IPS-15b (cell line): ENCODE measurements around the gene ACTRT2.

Source experiments
- H3K27me3 ChIP-seq: one replicate; pipeline ENCODE4 v1.6.1; 2013; ENCODE audit warnings: low read length; ENCODE audit not compliant: control insufficient read depth, insufficient read depth
- H3K36me3 ChIP-seq: one replicate; pipeline ENCODE4 v1.6.1; 2013; ENCODE audit warnings: low read length; ENCODE audit not compliant: control insufficient read depth, insufficient read depth
- H3K4me1 ChIP-seq: one replicate; pipeline ENCODE4 v1.6.1; 2013; ENCODE audit warnings: mild to moderate bottlenecking, low read length; ENCODE audit not compliant: control insufficient read depth, insufficient read depth
- H3K4me3 ChIP-seq: one replicate; pipeline ENCODE4 v1.5.1; 2013; ENCODE audit warnings: low read depth, low read length
- H3K9ac ChIP-seq: one replicate; pipeline ENCODE4 v1.6.1; 2013; ENCODE audit warnings: low read depth, mild to moderate bottlenecking, low read length
- H3K9me3 ChIP-seq: one replicate; pipeline ENCODE4 v1.6.1; 2013; ENCODE audit warnings: mild to moderate bottlenecking, low read length; ENCODE audit not compliant: control insufficient read depth, insufficient read depth

Gene ACTRT2

DNA sequence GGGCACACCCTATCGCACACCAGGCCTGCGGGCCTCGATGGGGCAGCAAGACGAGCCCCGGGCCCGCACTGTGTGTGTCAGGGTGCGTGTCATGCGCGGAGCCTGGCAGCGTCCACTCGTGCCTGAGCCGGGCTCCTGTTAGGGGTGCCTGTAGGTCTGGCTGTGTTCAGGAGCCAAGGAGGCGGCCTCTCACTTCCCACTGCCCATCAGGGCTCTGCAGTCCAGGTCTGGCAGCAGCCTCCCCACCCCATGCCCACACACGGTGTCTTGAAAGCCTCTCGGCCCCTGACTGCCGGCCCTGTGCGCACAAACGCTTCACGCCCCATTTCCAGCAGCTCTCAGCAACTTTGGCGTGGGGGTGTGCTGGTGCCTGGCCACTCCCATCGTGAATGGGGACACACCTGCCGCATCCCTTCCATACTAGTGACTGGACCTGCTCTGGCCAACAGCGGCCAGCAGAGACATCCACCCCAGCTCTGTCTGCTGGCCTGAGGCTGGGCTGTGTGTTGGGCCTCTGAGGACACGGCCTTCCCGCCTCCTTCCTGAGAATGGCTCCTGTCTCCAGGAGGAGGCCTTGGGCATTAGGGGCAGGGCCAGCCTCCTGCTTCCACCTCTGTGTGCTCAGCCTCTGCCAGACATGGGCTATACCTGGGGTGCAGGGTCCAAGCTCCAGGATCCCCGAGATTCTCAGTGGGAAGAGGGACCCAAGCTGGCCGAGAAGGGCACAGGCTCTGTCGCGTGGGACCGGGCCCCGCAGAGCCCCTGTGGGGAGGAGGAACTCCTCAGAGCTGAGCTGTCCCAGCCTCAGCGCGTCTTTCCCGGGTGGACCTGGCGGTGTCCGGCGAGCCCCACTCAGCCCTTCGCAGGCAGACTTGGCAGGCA, 41.8 kb upstream of the ACTRT2 start:
- H3K4me1 ChIP-seq, result no peaks in the 10 kb centered on the region
- H3K36me3 ChIP-seq, result no peaks in the 10 kb centered on the region
- H3K27me3 ChIP-seq, result no peaks in the 10 kb centered on the region
- H3K9me3 ChIP-seq, result no peaks in the 10 kb centered on the region
- no peak overlapping the region for H3K4me3 ChIP-seq
- no peak overlapping the region for H3K9ac ChIP-seq

DNA sequence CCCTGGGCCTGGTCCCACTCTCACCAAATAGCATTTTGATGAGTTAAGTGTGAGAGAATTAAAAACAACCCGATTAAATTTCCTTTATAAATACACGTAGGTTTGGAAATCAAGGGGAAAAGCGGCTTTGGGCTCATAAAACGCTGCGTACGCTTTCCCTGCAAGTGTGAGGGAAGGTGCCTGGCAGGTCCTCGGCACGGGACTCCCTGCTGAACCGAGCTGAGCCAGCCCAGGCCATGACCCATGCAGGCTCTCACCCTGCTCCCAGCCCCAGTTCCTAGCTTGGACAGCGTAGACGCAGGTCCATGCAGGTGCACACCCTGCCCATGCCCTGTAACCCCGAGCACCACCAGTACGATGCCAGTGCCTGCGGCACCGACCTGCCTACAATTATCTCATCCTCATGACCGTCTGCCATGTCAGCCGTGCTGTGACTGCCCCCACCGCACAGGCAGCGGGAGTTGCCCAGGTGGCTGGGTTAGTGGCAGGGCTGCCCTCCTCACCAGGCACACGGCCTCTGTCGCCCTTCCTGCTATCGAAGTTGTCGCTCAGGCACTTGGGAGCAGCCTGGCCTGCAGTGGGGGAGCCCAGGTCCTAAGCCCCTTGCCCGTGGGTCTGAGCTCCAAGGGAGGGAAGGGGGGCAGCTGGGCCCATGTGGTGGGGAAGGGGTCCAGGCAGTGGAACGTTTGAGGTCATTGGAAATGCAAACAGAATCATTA, 41.0 kb upstream of the ACTRT2 start:
- Histone ChIP-seq H3K9ac (no peak overlapping the region), H3K4me3 (no peak overlapping the region), H3K27me3 (no peaks in the 10 kb centered on the region), H3K36me3 (no peaks in the 10 kb centered on the region), H3K9me3 (no peaks in the 10 kb centered on the region), H3K4me1 (no peaks in the 10 kb centered on the region)

- Histone ChIP-seq H3K4me1 (no peaks in the 10 kb centered on the region), H3K9me3 (no peaks in the 10 kb centered on the region), H3K36me3 (no peaks in the 10 kb centered on the region), H3K9ac (no peak overlapping the region), H3K4me3 (no peak overlapping the region), H3K27me3 (no peaks in the 10 kb centered on the region)
Observed at GRCh38 chr1:2980849-2981248, 40.4 kb upstream of the ACTRT2 start.

GRCh38 chr1:2981388-2981787, 39.9 kb upstream of the ACTRT2 start:
- Histone ChIP-seq H3K36me3 (no peaks in the 10 kb centered on the region), H3K9ac (no peak overlapping the region), H3K4me1 (no peaks in the 10 kb centered on the region), H3K4me3 (no peak overlapping the region), H3K27me3 (no peaks in the 10 kb centered on the region), H3K9me3 (no peaks in the 10 kb centered on the region)

DNA sequence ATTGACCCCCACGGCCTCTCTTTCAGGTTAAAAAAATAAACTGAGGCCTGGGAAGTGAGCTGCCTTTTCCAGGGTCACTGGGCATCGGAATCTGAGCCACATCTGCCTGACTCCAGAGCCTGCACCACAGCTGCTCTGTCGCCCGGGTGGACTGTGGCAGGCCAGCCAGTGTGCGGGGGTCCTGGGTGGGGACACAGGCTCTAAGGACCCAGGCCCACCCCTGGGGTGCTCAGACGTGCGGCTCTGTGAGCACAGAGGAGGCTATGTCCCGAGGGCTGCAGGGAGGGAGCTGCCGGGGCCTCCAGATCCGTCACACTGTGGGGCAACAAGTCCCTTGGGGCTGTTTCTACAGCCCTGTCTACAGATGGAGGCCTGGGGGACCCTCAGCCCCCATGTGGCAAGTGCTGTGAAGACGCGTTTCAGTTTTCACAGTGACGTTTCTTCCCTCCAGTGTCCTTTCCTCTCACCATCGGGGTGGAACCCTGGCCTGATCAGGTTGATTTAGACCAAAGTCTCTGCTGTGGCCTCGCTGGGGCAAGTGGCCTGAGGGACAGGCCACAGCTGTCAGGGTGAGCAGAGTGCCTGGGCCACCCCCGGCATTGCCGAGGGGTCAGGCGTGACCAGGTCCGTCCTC, 39.2 kb upstream of the ACTRT2 start:
- H3K9ac ChIP-seq, result no peak overlapping the region
- H3K9me3 ChIP-seq, result no peaks in the 10 kb centered on the region
- no peaks in the 10 kb centered on the region for H3K27me3 ChIP-seq

DNA sequence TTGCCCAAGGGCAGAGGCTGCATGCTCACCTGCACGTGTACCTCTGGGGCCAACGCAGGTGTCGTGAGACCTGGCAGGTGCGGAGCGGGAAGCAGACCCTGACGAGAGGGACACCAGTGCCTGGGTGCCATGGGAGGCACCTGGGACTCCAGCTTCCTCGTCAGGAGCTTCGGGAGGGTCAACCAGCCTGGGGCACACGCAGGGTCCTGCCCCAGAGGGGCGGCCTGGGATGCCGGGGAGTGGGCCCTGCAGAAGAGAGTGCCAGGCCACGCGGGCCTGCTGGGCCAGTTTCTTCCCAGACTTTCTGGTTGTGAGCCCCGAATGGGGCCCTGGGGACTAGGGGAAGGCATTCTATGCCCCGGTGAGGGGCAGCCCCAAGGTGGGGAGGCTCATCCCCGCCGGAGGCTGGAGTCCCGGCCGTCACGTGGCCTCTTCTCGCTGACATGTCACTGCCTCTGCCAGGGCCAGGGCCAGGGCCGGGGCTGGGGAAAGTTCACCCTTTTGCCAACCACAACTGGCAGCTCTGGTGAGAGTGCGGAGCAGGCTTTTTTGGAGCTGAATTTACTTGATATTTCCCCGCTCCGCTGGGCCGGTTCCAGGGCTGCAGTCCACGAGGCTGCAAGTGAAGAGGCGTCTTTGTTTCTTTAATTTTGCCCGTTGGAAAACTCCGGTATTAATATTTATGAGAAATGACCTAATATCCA, 38.5 kb upstream of the ACTRT2 start:
- no peak overlapping the region for H3K9ac ChIP-seq
- no peaks in the 10 kb centered on the region for H3K4me1 ChIP-seq
- H3K36me3 ChIP-seq, result no peaks in the 10 kb centered on the region
- no peaks in the 10 kb centered on the region for H3K9me3 ChIP-seq
- H3K4me3 ChIP-seq, result no peak overlapping the region
- H3K27me3 ChIP-seq, result no peaks in the 10 kb centered on the region

More for the DNA sequence above, 39.2 kb upstream of the ACTRT2 start:
- H3K36me3 ChIP-seq, result no peaks in the 10 kb centered on the region
- no peaks in the 10 kb centered on the region for H3K4me1 ChIP-seq
- no peak overlapping the region for H3K4me3 ChIP-seq

GRCh38 chr1:2983319-2983705, 38.0 kb upstream of the ACTRT2 start:
- no peaks in the 10 kb centered on the region for H3K36me3 ChIP-seq
- no peak overlapping the region for H3K9ac ChIP-seq
- H3K27me3 ChIP-seq, result no peaks in the 10 kb centered on the region
- no peaks in the 10 kb centered on the region for H3K9me3 ChIP-seq
- no peak overlapping the region for H3K4me3 ChIP-seq
- no peaks in the 10 kb centered on the region for H3K4me1 ChIP-seq

DNA sequence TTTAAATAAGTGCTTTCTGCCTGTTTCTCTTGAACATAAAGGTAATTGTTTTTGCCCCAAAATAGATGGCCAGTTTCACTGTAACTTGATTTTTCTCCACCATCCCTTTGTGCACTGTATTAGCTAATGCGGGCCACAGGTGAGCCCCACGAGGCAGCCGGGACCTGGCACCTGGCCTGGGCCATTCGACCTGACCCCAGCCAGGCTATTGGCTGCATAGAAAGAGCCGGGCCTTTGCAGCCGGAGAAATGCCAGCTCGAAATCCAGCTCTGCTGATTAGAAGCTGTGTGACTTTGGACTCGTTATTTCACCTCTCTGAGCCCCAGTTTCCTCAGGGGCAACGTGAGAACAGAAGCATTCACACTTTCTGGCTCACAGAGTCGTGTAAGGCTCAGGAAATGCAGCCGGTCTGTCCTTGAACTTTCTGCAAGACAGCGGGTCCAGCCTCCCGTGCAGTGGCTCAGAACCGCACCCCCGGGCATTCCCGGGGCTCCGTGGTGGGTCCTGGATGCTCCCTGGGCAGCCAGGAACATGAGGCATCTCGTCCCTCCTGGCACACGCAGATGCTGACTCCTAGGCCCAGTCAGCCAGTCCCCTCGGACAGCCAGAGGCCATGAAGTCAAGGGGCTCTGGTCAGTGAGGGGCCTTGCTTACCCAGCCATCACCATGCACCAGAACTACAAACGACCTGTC, 37.4 kb upstream of the ACTRT2 start:
- Histone ChIP-seq H3K27me3 (no peaks in the 10 kb centered on the region), H3K4me3 (no peak overlapping the region), H3K9ac (no peak overlapping the region), H3K36me3 (no peaks in the 10 kb centered on the region), H3K9me3 (no peaks in the 10 kb centered on the region), H3K4me1 (no peaks in the 10 kb centered on the region)

DNA sequence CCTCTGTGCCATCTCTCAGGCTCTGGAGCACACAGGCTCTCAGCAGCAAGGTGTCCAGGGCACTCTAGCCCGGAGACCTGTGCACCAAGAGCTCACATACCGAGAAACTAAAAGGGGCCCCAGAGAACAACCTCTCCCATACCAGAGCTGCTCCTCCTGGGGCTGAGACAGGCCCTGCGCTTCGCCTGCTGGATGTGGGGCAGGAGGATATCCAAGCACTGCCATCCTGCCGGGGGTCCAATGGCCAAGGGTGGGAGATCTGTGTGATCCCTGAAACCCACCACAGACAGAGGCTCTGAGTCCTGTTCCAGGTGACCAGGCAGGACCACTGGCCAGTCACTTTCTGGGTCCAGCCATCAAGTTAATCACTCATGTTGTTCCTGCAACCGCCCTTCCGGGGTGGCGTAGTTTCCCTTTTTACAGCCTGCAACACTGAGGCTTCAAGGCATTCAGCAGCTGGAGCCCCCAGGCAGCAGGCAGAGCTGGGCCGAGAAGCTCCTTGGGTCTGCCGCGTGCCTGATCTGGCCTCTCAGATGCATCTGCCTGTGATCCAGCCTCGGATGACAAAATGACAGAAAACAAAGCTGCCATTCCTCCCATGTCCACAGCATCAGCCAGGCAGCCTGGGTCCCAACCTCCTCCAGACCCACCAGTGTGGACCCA, 36.7 kb upstream of the ACTRT2 start:
- Histone ChIP-seq H3K9ac (no peak overlapping the region), H3K4me3 (no peak overlapping the region), H3K36me3 (no peaks in the 10 kb centered on the region), H3K9me3 (no peaks in the 10 kb centered on the region), H3K4me1 (no peaks in the 10 kb centered on the region), H3K27me3 (no peaks in the 10 kb centered on the region)

DNA sequence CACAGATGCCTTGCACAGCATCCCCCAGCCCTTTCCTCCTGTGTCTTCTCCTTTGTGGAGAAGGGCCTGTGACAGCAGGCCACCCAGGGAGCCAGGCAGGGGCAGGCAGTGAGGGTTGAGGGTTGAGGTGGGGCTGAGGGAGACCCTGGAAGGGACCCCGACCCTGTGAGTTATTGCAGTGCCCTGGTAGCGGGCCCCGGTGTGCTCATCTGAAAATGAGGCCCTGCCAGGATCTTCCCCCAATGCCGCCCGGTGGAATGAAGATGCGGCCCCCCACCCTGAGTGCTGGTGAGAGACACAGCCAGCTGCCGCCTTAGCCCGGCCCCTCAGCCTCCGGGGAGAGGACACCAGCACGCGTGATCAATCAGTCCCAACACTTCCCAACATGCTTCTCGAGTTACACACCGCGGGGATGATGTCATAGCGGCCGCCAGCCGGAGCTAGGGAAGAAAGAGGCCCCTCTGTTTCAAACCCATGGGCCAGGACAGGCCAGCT, 36.2 kb upstream of the ACTRT2 start:
- H3K27me3 ChIP-seq, result no peaks in the 10 kb centered on the region
- no peaks in the 10 kb centered on the region for H3K4me1 ChIP-seq
- no peak overlapping the region for H3K4me3 ChIP-seq
- no peaks in the 10 kb centered on the region for H3K9me3 ChIP-seq
- no peak overlapping the region for H3K9ac ChIP-seq
- no peaks in the 10 kb centered on the region for H3K36me3 ChIP-seq
